ENCODE results near the gene PRDM15. TPM values are rescaled to one million over a fixed set of nuclear protein-coding genes. Genes with fewer than 3 reads are reported as not detected.

PRDM15 gene
- polyA plus RNA-seq, 1 donor: 3.8 TPM

- DNase-seq (ENCODE audit: low read depth): no peak
Measured at GRCh38 chr21:41885341-41886024, 6.3 kb upstream of the PRDM15 start.

DNA sequence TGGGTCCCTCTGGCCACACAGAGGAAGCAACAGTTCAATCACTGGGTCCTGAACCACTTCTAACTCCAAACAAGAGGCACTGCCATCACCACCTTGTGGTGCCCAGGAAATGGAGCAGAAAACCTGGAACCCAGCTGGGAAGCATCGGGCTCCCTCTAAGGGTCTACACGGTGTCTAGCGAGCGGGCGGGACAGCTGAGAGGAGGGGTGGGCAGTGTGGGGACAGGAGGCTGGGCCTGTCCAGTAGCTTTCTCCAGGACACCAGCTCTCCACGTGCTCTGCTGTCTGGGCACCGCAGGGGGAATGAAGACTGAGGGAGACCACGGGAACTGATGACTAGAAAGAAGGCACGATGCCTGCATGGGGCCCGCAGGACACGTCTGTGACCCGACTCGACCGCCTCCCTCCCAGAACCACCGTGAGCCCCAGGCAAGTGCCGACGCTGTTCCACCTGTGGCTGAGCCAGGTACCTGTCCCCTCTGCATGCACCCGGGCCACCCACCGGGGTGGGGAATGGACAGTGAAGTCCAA lies 5.4 kb upstream of the PRDM15 start:
- DNase-seq (ENCODE audit: low read depth): no peak

DNA sequence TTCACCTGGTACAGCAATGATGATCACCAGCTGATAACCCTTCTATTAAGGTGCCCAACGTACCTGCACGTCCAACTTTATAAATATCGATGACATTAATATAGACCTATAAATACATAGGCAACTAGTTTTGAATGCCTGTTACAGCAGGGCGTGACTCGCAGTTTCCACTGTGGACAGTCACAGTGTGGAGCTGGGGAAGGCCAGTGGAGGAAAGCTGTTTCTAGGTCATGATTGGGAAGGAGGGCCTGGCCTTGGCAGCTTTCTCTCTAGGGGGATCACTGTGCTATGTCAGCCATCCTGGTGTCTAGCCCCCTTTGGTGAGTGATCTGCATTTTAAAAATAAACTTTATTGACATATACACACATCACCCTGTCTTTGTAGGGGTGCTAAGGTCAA lies 4.4 kb upstream of the PRDM15 start:
- no peak for DNase-seq (ENCODE audit: low read depth)

DNA sequence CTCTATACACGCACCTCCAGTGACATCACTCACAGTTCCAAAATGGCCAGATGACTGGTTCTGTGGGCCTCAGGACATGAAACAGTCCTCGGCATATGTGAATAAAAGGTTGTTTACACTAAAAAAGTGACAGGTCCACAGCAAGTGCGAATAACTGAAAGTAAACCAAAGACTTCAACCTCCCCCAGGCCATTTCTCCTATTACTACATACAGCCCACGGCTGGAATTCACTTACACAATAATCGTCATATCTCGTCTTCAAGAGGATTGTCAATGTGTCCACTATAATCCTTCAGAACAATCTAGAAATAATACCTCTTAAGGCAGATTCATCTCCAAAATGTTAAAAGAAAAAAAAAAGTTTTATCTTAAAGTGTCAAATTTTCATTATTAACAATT lies 1.9 kb upstream of the PRDM15 start:
- no peak for DNase-seq (ENCODE audit: low read depth)

GRCh38 chr21:41880153-41880552 lies 1.0 kb upstream of the PRDM15 start:
- DNase-seq (ENCODE audit: low read depth): no peak

DNA sequence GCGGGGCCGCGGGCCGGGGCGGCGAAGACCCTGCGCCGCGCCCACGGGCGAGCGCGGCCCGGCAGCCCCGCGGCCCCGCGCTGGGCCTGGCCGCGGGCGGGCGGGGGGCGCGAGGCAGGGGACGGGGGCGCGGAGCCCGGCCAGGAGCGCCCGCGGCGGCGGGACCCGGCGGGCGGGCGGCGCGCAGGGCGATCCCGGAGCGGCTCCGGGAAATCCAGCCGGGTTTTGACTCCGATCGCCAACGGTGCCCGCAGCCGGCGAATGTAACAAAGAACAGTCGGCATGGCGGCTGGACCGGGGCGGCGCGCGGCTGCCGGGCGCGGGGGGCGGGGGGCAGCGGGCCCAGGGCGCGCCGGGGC lies 334 bp downstream of the PRDM15 start:
- DNase-seq (ENCODE audit: low read depth): peak; percentile 60

GRCh38 chr21:41877901-41878830 lies 978 bp downstream of the PRDM15 start:
- no peak for DNase-seq (ENCODE audit: low read depth)

DNA sequence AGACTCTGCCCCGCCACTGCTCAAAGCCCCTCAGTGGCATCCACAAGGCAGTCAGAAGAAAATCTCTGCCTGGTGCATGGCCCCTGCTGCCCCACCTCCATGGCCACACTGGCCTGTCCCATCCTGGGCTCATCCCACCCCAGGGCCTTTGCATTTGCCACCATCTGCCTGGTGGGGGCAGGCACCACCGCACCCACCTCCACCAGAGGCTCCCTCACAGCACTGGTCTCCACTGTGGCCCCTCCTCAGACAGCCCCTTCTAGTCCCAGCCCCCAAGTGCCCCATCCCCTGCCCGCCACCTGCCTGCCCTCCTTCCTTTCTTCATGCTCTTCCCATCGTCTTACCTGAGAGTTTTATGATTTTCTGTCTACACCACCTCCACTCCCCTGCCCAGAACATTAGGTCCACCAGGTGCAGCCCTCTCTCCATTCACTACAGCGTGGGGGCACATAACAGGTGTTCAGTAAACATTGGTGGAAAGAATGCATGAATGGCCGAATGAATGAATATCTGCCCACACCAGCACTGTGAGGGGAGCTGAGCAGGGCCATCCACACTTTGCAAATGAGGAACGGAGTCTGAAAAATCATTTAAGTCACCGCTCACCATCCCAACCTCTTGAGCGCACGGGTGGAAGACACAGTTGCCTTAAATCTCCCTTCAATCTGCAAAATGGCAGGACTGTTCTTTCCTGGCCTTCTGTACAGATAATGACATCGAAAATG lies 2.1 kb downstream of the PRDM15 start:
- no peak for DNase-seq (ENCODE audit: low read depth)

- DNase-seq (ENCODE audit: low read depth): no peak
Measured at GRCh38 chr21:41876396-41876795, 2.7 kb downstream of the PRDM15 start.

- no peak for DNase-seq (ENCODE audit: low read depth)
Measured at GRCh38 chr21:41875086-41875485, 4.1 kb downstream of the PRDM15 start.

- DNase-seq (ENCODE audit: low read depth): no peak
Measured at GRCh38 chr21:41874611-41875010, 4.5 kb downstream of the PRDM15 start.

DNA sequence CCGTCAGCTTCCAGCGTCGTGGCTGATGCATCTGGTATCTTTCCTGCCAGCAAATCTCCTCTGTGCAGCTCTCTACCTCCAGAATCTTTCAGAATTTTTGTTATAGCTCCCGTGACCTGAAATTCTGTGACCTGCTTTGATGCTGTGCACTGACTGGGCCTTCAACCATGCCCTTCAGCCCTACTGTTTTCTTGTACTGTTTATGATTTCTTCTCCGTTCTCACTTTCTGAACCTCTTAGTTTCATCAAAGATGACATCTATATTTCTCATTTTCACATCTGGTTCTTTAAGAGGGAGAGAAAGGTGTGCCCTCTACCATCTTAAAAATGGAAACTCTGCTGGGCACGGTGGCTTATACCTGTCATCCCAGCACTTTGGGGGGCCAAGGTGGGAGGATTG lies 5.7 kb downstream of the PRDM15 start:
- DNase-seq (ENCODE audit: low read depth): no peak

- DNase-seq (ENCODE audit: low read depth): no peak
Measured at GRCh38 chr21:41873005-41873404, 6.1 kb downstream of the PRDM15 start.

DNA sequence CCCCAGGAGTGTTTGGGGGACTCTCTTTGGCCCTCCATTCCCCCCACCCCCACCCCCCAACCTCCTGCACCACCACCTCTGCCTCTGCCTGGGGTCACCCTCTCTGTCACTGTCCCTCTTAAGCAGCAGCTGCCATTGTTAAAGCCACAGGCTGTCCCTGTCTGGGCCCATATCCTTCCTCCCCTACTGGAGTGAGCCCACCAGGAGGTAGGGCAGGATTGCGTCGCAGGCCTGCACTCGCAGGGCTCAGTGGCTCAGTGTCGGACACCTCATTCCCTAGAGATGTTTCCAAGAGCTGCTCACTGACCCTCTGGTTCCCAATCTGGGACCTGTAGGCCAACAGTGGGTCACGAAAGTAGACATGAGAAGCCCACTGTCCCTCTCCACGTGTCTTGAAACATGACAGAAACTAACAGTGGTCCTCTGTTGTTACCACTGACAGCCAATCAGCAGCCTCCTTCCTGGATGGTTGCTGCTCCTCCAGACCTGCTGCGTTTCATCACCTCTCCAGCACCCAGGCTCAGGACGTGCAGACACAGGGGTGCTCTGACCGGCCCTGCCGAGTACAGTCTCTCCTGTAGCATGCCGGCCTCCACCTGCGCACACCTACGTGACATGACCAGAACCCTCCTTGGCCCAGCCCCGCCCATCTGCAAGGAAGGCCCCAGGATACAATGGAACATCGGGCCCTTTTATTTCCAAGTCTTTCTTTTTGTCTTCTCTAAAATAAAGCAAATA lies 7.7 kb downstream of the PRDM15 start:
- no peak for DNase-seq (ENCODE audit: low read depth)

DNA sequence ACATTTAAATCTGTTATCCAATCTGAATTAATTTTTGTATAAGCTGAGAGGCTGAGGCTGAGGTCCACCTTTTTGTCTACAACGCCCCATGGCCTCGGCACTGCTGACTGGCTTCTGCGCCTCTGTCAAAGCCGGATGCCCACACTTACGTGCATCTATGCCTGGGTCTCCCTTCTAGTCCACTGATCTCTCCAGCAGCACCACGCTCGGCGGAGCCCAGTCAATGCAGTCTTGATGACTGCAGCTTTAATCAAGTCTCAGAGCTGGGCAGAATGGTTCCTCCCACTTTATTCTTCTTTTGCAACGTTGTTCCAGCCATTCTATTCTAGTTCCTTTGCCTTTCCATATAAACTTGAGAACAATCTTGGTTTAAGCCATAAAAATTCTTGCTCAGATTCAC lies 9.4 kb downstream of the PRDM15 start:
- DNase-seq (ENCODE audit: low read depth): no peak

DNA sequence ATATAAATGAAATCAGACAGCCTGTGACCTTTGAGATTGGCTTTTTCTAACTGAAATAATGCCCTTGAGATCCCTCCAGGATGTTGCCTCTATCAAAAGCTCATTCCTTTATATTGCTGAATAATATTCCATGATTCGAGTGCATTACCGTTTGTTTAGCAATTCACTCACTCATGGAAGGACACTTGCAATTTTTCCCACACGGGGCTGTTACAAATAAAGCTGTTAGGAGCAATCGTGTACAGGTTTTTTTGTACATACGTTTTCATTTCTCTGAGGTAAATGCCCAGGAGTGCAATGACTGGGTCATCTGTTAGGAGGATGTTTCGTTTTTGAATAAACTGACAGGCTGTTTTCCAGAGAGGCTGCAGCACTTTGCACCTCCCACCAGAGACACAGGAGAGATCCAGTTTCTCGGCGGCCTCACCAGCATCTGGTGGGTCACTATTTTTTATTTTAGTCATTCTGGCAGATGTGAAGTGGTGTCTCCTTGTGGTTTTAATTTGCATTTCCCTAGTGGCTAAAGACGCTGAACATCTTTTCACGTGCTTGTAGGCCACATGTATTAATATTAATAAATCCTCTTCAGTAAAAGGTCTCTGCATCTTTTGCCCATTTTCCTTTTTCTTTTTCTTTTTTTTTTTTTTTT lies 11.0 kb downstream of the PRDM15 start:
- DNase-seq (ENCODE audit: low read depth): peak; percentile 56

- no peak for DNase-seq (ENCODE audit: low read depth)
Measured at GRCh38 chr21:41867313-41867712, 11.8 kb downstream of the PRDM15 start.

DNA sequence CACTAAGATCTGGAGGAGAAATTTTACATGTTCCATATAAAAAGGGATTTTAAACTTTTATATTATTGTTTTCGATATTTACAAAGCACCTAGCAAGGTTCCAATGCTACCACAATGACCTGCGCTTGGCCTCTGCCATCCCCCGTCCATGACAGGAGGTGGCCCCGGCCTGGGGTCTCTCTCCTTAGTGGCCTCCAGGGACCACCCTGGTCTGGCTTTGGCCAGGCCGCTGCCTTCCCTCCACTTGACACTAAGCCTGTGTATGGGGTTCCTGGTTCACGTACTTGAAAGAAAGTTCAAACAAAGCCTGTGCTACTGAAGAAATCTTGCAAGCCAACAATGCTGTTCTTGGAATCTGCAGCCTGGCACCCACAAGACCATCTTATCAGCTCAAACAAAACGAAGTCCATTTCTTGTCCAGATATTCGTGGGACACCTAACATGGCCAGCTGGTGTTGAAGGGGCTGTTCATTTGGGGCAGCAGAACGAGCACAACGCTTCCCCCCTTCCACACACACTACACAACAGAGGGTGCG lies 12.8 kb downstream of the PRDM15 start:
- DNase-seq (ENCODE audit: low read depth): no peak

DNA sequence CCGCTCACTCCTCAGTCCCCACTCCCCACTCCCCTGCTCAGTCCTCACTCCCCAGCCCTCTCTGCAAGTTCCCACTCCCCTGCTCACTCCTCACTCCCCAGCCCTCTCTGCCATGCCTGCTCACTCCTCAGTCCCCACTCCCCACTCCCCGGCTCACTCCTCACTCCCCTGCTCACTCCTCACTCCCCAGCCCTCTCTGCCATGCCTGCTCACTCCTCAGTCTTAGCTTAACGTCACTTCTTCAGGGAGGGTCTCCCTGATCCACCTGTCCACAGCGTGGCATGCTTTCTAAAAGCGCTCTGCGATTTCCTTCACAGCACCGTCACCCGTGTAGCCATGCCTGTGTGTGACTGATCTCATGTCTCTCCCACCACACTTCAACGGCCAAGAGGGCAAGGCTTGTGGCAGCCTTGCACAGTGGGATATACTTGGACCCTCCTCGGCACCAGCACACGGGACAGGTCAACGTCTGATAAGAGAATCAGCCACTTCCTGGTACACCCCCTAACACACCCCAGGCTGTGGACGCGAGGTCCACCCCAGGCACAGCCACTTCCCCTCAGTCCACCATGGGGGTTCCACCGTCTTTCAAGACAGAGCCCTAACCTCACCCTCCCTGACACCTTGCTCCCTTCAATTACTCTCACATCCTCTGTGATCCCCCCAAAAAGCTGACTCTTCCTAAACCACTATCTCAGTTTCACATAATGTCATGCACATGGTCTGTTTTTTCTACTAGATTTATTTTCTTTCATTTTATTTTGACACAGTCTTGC lies 14.0 kb downstream of the PRDM15 start:
- DNase-seq (ENCODE audit: low read depth): no peak
